ENCODE results near the gene RPL22.

RPL22 gene

DNA sequence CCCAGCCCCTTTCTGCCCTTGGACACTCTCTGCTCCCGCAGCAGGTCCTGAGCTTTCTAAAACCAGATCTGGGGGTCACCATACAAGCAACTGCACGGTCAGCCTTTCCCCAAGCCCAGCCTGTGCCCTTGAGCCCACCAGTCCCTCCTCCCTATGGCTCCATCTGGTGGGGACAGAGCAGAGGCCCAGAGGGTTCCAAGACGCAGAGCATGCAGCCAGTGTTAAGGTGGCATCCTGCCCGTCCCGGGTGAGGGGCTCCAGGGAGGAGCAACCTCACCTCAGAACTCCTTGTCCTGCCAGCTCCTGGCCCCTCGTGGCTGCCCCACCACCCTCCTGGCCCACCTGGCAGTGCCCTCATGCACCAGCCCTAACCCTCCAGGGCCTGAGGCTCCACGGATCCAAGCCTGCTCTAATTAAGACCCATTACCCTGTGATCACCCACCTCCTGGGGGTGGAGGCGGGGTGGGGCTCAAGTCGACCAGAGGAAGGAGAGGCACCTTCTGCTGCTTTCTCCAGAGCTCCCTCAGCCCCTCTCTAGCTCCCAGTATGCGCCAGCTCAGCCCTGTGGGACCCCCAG lies 27.8 kb downstream of the RPL22 start:
- DNase-seq = no peak

DNA sequence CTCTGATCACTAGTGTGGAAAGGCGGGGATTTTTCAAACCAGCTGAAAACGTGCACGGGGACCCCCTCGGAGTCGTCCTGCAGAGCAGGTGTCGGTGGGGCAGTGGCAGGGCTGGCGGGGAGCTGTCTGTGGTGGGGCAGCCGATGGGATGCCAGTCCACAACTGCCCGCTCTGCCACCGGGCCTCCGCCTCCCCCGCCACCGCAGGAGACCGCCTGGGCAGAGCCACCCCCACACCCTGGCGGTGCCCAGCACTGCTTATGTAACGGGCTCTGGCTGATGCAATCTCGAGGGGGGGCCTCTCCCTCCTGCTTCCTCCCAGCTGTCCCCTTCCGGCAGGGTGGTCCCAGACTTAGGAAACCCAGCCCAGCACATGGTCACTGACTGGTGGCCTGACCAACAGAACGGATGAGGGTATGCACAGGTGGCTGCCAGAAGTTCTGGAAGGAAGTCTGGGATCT lies 28.6 kb downstream of the RPL22 start:
- DNase-seq = no peak

- DNase-seq = no peak
These were observed 29.2 kb downstream of the RPL22 start for GRCh38 chr1:6170116-6170741.

- DNase-seq = no peak
These were observed 30.3 kb downstream of the RPL22 start for GRCh38 chr1:6168947-6169586.

- DNase-seq = no peak
These were observed 31.7 kb downstream of the RPL22 start for GRCh38 chr1:6167391-6168303.

DNA sequence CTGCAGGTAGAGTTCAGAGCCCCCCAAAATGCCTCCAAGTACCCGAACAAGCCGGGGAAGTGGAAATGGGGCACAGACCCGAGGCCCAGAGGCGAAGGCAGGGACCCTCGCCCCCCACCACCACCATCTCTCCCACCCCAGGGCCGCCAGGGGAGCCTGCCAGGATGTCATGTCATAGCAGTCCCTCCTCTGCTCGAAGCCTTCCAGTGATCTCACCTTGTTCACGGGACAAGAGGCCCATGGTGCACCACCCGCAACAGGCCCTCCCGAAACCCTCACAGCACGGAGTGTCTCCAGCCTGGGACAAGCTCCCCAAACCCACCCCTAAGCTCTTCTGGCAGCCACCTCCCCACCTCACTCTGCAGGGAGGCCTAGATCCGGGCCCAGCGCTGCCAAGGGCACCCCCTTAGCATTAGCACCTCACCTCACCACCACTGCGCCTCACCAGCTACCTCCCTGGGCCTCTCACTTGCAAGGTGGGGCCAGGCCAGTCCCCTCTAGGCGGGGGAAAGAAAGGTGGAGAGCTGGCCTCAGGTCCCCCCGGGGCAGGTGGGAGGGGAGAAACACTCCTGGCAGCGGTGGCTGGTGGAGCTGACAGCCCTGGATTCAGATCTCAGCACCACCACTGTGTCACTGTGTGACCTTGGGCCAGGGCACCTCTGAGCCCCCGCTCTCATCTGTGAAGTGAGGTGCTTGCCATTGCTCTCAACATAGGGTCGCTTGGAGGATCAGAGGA lies 32.6 kb downstream of the RPL22 start:
- DNase-seq = no peak

DNA sequence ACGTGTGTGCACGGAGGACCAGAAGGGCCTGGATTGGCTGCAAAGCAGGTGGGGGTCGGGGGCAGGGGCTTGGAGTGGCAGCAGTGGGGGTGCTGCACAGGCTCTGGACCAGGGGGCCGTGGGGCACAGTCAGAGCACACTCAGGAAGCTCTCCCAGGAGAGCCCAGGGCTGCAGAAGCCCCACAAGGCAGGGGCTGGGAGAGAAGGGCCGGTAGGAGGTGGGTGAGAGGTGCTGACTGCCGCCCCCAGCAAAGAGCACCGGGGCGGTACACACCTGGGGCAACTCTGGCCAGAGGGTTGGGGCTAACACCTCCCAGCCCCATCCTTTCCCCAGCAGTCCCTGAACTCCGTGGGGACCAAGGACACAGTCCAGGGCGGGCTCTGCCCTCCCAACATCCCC lies 33.2 kb downstream of the RPL22 start:
- DNase-seq = no peak

DNA sequence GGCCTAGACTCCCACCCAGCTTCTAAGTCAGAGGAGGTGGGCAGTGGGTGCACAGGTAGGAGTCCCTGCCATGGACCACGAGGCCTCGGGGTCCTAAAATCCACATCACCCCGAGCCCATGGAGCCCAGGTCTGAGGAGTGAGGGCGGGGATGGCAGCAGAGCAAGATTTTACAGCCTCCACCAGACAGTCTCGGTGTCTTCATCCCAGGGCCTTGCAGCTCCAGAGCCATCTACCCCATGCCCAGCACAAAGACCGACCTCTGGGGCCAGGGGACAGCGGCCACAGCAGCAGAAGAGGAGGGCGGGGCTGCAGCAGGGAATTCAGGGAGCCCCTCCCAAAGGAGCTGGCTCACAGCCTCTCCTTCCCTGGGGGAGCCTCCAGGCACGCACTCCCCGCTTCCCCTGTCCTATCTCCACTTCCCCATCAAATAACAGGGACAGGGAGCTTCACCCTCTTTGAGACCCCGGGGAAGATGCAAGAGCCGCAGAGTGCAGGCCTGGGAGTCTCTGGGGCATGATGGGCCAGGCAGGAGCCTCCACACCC lies 33.9 kb downstream of the RPL22 start:
- DNase-seq = no peak

GRCh38 chr1:6165027-6165426 lies 34.4 kb downstream of the RPL22 start:
- DNase-seq = no peak

GRCh38 chr1:6163973-6164617 lies 35.3 kb downstream of the RPL22 start:
- no peak for DNase-seq

- no peak for DNase-seq
These were observed 36.0 kb downstream of the RPL22 start for GRCh38 chr1:6163191-6163972.

DNA sequence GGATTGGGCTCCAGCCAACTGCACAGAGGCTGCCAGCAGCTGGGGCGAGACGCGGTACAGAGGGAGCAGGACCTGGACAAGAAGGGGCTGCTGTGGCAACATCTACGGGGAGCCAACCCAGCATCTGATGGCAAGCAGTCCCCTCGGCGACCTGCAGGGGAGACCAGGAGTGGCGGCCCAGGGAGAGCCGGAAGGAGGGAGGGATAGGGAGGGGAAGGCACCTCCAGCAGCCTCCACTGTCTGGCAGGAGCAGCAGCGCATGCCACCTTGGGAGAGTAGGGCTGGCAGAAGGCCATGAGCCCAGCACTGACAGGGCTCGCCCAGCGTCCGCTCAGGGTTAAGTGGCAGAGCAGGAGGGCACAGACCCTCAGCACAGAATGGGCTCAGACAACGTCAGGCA lies 36.6 kb downstream of the RPL22 start:
- no peak for DNase-seq

- no peak for DNase-seq
These were observed 37.1 kb downstream of the RPL22 start for GRCh38 chr1:6162341-6162740.

DNA sequence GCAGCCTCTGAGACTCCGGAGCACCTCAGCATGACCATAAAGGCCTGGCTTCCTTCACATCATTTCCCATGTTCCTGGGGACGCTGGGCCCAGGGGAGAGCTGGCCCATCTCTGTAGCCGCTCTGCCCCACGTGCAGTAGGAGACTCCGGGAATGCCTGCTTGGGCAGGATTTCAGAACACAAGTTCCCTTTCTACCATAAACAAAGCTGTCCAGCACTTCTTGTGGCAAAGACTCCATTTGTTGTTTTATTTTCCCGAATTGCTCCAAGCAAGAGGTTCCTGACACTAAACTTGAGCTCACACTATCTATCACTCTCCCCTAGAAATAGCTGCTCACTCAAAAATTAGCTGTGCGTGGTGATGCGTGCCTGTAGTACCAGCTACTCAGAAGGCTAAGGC lies 41.2 kb downstream of the RPL22 start:
- DNase-seq = no peak

GRCh38 chr1:6157528-6158174 lies 41.7 kb downstream of the RPL22 start:
- no peak for DNase-seq

GRCh38 chr1:6157132-6157527 lies 42.3 kb downstream of the RPL22 start:
- DNase-seq = no peak

GRCh38 chr1:6154525-6155319 lies 44.7 kb downstream of the RPL22 start:
- DNase-seq = no peak

GRCh38 chr1:6152882-6153281 lies 46.5 kb downstream of the RPL22 start:
- no peak for DNase-seq

GRCh38 chr1:6152181-6152580 lies 47.2 kb downstream of the RPL22 start:
- DNase-seq = no peak

Measured in effector CD4-positive, alpha-beta T cell (primary cell).